ENCODE data around the gene BTAF1.

The BTAF1 gene

GRCh38 chr10:91923371-91924211, at the start of gene BTAF1:
TSS of gene BTAF1 (plus strand) at chr10:91923770. CDS start at chr10:91924077, 307 bp downstream.
- peak; percentile 96 for DNase-seq

- DNase-seq: no peak
These were observed 48.4 kb upstream of the BTAF1 start for GRCh38 chr10:91875156-91875555.

GRCh38 chr10:91875779-91876178, 47.8 kb upstream of the BTAF1 start:
- no peak for DNase-seq

- DNase-seq: no peak
These were observed 43.9 kb upstream of the BTAF1 start for GRCh38 chr10:91879515-91880170.

- no peak for DNase-seq
These were observed 43.3 kb upstream of the BTAF1 start for GRCh38 chr10:91880310-91880709.

- no peak for DNase-seq
These were observed 39.8 kb upstream of the BTAF1 start for GRCh38 chr10:91883549-91884444.

GRCh38 chr10:91884536-91884935, 39.0 kb upstream of the BTAF1 start:
- no peak for DNase-seq

GRCh38 chr10:91885362-91886079, 38.0 kb upstream of the BTAF1 start:
- DNase-seq: no peak

- DNase-seq: no peak
These were observed 36.7 kb upstream of the BTAF1 start for GRCh38 chr10:91886954-91887271.

- no peak for DNase-seq
These were observed 36.1 kb upstream of the BTAF1 start for GRCh38 chr10:91887272-91888076.

- peak; percentile 65 for DNase-seq
These were observed 32.2 kb upstream of the BTAF1 start for GRCh38 chr10:91891125-91892001.

GRCh38 chr10:91893051-91893450, 30.5 kb upstream of the BTAF1 start:
- DNase-seq: peak; percentile 50

GRCh38 chr10:91894261-91894685, 29.3 kb upstream of the BTAF1 start:
- DNase-seq: peak; percentile 60

GRCh38 chr10:91896212-91896756, 27.3 kb upstream of the BTAF1 start:
- DNase-seq: no peak

- DNase-seq: no peak
These were observed 26.1 kb upstream of the BTAF1 start for GRCh38 chr10:91897421-91897820.

GRCh38 chr10:91901784-91902677, 21.5 kb upstream of the BTAF1 start:
- peak; percentile 88 for DNase-seq

- DNase-seq: no peak
These were observed 16.5 kb upstream of the BTAF1 start for GRCh38 chr10:91907033-91907594.

- DNase-seq: no peak
These were observed 15.6 kb upstream of the BTAF1 start for GRCh38 chr10:91907914-91908336.

Measured in suppressor macrophage treated with lipopolysaccharide for 4 hours (primary cell).